Hippocampal formation (tissue), 2 donors: ENCODE measurements around the gene TBC1D4.
"Not testable (repeated sequence)": the region's sequence is repeated elsewhere in the genome, so short reads cannot be mapped to it uniquely, and the experiment has no call there.

Experiments
- DNase-seq, 2 donors: peaks; one replicate each; lab custom pipeline; 2025; lab: John Stamatoyannopoulos, UW

Gene TBC1D4

GRCh38 chr13:75264611-75265010 lies 217.4 kb downstream of the TBC1D4 start:
- no peak for DNase-seq

- DNase-seq, result no peak
Measured at GRCh38 chr13:75263741-75264407, 218.1 kb downstream of the TBC1D4 start.

- DNase-seq, result peak in 1 of 2 donors; percentile 41
Measured at GRCh38 chr13:75258159-75258782, 223.7 kb downstream of the TBC1D4 start.

GRCh38 chr13:75256922-75257321 lies 225.0 kb downstream of the TBC1D4 start:
- DNase-seq, result no peak

- DNase-seq, result no peak
Measured at GRCh38 chr13:75255653-75256052, 226.3 kb downstream of the TBC1D4 start.

- DNase-seq, result no peak
Measured at GRCh38 chr13:75255147-75255546, 226.8 kb downstream of the TBC1D4 start.

- DNase-seq, result no peak
Measured at GRCh38 chr13:75251188-75251587, 230.8 kb downstream of the TBC1D4 start.

- DNase-seq, result no peak
Measured at GRCh38 chr13:75250526-75251178, 231.3 kb downstream of the TBC1D4 start.

- DNase-seq, result not testable (repeated sequence)
Measured at GRCh38 chr13:75245578-75245977, 236.4 kb downstream of the TBC1D4 start.

GRCh38 chr13:75240240-75240639 lies 241.7 kb downstream of the TBC1D4 start:
- DNase-seq, result not testable (repeated sequence)

- no peak for DNase-seq
Measured at GRCh38 chr13:75236774-75237173, 245.2 kb downstream of the TBC1D4 start.
